ENCODE results near the gene STK31.
"Not testable (repeated sequence)": the region's sequence is repeated elsewhere in the genome, so short reads cannot be mapped to it uniquely, and the experiment has no call there.

The STK31 gene, protein sequence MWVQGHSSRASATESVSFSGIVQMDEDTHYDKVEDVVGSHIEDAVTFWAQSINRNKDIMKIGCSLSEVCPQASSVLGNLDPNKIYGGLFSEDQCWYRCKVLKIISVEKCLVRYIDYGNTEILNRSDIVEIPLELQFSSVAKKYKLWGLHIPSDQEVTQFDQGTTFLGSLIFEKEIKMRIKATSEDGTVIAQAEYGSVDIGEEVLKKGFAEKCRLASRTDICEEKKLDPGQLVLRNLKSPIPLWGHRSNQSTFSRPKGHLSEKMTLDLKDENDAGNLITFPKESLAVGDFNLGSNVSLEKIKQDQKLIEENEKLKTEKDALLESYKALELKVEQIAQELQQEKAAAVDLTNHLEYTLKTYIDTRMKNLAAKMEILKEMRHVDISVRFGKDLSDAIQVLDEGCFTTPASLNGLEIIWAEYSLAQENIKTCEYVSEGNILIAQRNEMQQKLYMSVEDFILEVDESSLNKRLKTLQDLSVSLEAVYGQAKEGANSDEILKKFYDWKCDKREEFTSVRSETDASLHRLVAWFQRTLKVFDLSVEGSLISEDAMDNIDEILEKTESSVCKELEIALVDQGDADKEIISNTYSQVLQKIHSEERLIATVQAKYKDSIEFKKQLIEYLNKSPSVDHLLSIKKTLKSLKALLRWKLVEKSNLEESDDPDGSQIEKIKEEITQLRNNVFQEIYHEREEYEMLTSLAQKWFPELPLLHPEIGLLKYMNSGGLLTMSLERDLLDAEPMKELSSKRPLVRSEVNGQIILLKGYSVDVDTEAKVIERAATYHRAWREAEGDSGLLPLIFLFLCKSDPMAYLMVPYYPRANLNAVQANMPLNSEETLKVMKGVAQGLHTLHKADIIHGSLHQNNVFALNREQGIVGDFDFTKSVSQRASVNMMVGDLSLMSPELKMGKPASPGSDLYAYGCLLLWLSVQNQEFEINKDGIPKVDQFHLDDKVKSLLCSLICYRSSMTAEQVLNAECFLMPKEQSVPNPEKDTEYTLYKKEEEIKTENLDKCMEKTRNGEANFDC

DNA sequence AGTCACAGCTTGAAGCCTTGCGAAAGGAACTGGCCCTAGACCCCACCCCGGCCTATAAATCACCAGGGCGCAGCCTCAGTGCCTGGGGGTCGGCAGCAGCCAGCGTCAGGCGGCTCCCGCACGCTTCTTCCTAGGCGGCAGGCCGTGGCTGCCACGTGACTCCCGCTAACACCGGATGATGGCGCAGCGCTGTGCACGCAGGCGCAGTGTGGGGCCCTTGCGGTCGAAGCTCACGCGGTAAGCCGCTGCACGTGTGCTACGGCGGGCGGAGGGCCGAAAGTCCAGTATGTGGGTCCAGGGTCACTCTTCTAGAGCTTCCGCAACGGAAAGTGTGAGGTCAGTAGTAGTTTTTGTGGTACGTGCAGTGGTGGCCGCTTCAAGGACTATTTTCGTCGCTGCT lies at the start of gene STK31:
Gene STK31 (plus strand): TSS at position 220 of the 400 bp plus-strand sequence. CDS start 67 bp downstream, at position 287.
- no peak for DNase-seq (ENCODE audit: low read depth, low spot score)

DNA sequence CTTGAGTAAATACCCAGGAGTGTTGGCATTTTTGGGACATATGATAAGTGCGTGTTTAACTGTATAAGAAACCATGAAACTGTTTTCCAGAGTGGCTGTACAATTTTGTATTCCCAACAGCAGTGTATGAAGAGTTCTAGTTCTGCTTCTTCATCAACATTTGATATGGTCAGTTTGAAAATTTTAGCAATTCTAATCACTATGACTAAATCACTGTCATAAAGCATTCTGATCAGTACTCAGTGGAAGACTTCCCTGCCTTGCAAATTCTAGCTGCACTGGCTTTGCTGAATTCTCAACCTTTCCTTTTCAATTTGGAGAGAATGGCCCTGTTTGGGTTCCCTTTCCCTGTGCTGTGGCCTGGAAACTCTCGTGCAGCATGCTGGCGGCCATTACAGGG lies 48.6 kb upstream of the STK31 start:
- no peak for DNase-seq (ENCODE audit: low read depth, low spot score)

DNA sequence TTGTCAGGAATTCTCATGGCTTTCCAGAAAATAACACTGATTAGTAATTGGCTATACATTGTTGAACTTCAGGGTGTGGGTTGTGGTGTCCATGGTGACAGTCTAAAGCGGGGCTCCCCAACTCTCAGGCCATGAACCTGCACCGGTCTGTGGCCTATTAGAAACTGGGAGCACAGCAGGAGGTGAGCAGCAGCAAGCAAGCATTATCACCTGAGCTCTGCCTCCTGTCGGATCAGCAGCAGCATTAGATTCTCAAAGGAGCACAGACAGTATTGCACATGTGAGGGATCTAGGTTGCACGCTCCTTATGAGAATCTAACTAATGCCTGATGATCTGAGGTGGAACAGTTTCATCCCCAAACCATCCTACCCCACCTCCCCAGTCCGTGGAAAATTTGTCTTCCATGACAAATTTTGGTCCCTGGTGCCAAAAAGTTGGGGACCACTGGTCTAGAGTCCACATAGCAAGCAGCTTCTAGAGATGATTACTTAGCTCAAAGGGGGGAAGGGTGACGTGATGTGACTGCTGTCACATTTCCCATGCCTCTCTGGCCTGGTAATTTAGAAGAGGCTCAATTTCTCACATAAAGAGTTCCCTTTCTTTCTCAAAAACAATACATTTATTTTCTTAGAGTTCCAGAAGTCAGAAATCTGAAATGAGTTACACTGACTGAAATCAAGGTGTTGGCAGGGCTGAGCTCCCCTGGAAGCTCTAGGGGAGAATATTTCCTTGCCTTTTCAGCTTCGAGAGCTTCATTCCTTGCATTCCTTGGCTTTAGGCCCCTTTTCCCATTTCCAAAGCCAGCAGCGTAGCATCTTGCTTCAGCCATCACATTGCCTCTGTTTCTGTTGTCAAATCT lies 47.7 kb upstream of the STK31 start:
- no peak for DNase-seq (ENCODE audit: low read depth, low spot score)

DNA sequence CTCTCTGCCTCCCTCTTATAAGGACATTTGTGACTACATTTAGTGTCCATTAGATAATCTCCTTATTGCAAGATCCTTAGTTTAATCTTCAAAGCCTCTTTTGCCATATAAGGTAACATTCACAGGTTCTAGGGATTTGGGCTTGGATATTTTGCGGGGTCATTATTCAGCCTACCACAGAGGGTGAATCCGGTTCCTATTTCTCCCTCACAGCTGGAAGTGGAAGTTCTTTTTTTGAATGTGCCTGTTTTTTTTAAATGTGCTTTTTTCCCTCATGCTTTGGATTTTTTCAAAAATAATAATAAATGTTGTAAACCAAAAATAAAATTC lies 47.1 kb upstream of the STK31 start:
- no peak for DNase-seq (ENCODE audit: low read depth, low spot score)

DNA sequence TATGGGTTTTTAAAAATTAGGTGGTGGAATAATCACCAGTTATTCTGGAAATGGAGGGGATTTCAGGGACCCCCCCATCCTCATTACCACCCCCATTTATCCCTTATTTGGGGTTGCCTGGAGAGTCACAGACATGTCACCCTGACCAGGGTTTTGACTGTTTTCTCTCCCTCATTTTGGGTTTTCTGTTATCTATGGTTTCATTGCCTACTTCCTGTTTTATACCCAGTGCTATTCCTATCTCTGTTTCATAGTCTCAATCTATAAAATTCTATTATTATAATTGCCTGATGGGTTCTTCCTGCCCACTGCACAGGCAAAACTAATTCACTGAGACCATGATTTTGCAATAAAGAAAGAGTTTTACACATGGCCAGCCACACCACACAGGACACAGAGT lies 45.9 kb upstream of the STK31 start:
- no peak for DNase-seq (ENCODE audit: low read depth, low spot score)

DNA sequence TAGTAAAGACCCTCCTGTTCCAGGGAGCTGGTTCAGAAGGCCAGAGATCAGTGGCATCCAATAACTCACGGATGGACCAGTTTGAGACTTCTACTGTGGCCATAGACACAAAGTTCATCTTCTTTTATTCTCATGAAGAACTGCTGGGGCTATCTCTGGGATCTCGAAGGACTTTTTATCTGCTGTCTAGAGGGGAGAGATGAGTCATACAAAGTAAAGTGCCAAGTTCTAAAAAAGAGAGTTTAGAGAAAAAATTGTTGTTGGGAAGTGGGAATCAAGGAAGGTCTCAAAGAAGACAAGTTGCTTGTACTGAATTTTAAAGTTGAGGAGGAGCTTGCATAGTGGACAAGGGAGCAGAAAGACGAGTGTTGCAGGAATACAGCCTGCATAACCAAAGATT lies 38.0 kb upstream of the STK31 start:
- no peak for DNase-seq (ENCODE audit: low read depth, low spot score)

DNA sequence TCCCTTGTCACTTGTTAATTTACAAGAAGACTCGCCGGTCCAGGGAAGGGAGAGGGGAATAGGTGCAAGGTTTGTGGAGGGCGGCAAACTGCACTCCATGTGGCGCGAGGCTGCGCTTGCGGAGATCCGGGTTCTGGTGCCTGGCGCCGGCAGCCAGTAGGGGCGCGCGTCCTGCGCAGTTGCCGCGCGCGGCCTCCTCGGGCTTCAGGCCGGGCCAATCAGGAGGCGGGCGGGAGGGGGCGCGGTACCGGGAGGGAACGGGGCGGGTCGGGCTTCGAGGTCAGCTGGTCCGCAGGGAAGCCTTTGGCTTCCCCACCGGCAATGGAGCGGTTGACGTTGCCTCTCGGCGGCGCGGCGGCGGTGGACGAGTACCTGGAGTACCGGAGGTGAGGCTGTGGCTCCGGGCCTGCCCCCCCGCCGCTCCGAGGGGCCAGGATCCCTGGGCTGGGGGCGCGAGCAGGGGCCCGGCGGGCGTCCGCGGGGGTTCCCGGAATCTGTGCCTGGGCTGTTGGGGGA lies 30.1 kb upstream of the STK31 start, which contains the start of gene FAM221A:
Gene FAM221A (plus strand): TSS at position 302 of the 516 bp plus-strand sequence. CDS start 20 bp downstream, at position 322.
- peak; percentile 62 for DNase-seq (ENCODE audit: low read depth, low spot score)

DNA sequence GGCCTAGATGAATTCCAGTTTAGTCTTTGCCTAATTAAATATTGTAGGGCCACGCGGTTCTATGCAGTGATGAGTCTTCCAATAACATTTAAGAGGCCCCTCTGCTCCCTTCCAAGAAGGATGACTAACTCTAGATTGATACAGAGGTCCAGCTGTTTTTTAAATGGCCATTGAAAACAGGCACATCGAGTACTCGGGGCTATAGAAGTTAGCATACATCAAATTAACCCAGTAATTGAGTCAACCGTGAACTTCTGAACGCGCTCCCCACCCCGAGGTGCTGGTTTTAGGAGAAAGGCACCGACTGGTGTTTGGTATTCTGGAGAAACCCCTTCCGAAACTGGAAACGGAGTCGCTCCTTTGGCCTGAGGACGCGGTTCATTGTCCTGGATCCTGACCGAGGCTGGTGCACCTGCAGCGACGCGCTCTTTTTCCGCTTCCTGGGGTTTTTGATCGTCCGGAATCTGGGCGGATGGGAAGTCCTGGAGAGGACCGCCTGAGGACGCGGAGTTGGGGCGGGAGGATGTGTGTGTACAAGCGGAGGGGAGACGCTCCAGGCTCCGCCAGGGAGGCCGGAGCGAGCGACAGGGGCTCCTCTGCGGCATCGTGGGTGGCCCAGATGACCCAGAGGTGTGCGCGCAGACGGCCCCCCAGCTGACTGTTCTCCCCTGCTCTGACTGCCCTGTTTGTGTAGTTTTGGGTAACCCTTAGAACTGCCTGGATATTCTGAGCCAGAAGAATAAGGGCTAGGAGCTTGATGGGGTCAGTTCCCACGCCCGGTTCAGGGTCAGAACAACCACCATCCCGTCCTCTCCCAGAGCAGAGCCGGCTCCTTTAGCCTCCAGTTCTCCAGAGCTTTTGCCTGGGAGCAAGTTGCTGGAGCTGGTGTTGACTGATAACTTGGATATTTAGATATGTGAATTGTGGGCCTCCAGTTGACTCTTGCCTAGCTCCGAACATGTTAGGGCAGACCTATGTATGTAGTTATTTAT lies 29.3 kb upstream of the STK31 start:
- DNase-seq (ENCODE audit: low read depth, low spot score), result no peak

DNA sequence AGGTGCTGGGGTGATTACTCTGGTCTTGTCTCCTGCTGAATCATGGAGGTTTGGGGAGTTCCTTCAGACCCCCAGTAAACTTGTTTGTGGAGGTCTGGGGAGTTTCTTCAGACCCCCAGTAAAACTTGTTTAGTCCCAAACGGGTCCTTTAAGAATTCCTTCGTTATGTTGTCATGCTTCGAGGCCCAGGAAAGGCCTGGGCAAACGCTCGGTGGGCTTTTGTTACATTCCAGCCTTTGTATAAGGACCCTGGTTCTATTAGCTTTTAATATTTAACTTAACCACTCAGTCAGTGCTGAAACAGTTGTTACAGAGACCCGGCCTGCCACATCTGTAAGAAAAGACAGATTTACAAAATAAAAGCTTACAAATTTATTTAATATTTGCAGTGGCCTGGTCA lies 26.0 kb upstream of the STK31 start:
- DNase-seq (ENCODE audit: low read depth, low spot score), result not testable (repeated sequence)

DNA sequence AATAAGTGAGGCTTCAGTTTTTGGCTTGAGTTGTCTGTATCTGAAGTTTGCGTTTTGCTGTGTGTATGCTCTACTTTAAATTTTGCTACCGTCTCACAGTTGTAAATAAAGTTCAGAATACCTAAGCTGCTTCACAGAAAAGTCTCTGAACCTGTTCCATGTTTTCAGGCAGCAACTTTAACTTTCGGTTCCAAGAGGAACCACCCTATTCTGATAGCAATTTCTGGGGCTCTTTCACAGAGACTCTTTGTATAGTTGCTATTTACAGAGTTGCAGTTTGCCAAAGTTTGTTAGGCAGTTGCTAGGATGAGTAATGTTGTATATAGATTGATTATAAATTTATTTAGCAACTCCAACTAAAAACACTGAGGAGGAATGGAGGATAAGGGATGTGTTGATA lies 24.3 kb upstream of the STK31 start:
- DNase-seq (ENCODE audit: low read depth, low spot score), result no peak

DNA sequence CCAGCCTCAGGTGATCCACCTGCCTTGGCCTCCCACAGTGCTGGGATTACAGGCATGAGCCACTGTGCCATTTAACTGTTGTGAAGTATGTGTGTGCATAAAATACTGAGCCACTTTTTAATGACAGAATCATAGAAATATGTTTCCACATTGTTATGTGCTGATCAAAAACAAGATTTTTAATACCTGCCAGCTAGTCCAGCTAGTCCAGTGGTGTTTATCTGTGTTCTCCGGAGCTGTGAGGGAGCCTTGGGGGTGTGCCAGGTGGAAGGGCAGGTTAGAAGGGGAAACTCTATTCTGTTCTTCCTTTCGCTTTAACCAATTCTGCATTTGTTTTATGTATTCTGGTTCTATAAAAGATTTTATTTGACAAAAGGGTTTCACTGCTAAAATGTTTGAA lies 23.0 kb upstream of the STK31 start:
- DNase-seq (ENCODE audit: low read depth, low spot score), result no peak

DNA sequence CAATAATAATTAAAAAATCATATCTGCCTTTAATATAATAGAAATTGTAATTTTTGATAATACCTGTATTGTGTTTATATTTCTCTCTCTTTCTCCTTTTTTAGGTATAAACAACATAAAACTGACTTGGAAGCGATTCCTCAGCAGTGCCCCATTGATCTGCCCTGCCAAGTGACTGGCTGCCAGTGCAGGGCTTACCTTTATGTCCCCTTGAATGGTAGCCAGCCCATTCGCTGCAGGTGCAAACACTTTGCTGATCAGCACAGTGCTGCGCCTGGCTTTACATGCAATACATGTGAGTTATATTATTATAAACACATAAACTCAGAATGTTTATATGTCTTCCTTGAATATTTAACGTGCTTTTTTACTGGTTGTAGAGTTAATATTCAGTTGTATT lies 20.9 kb upstream of the STK31 start:
- no peak for DNase-seq (ENCODE audit: low read depth, low spot score)

DNA sequence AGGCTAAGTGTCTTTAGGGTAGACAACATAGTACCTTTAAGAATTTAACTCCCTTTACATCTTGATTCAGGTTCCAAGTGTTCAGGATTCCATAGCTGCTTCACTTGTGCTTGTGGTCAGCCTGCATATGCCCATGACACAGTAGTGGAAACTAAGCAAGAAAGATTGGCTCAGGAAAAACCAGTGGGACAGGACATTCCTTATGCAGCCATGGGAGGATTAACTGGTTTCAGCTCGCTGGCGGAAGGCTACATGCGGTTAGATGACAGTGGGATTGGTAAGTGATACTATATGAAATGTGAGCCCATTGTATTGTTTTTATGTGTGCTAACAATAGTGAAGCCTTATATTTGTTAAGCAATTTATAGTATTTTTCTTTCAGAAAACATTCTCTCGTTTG lies 18.7 kb upstream of the STK31 start:
- DNase-seq (ENCODE audit: low read depth, low spot score), result no peak

DNA sequence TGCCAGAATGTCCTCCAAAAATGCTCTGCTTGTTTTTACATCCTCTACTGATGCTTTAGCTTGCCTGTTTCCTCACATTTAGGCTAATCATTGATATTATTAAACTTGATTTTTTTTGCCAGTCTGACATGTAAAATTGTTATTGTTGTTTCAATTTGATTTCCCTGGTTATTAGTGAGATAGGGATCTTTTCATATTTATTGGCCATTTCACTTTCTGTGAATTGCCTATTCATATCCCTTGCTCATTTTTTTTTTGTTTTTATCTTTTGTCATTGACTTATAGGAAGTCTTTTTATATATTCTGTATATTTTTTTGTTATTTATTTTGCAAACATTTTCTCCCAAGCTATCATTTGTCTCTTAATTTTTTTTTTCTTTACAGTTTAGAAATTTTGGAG lies 16.8 kb upstream of the STK31 start:
- no peak for DNase-seq (ENCODE audit: low read depth, low spot score)

DNA sequence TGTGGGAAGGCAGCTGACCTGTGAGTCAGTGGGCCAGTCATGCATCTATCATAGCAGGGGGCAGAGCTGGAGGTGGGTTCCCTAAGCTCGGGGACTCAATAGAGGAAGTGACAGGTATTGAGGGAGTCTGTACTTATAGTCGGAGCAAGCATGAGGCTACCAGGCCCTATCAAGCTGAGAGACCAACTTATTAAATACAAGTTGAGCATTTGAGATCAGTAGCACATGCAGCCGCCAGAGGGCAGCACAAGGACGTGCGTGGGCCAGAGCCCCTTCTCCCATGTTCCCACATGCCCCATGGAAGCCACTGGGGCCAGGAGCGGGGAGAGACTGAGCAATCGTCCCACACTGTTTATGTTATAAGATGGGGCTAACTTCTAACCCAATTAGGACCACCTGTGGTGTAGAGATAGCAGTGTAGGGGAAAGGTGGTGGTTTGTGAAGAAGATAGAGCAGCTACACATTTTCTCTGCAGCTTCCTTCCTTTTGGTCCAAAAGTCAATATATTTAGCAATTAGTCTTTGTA lies 13.0 kb upstream of the STK31 start:
- no peak for DNase-seq (ENCODE audit: low read depth, low spot score)

DNA sequence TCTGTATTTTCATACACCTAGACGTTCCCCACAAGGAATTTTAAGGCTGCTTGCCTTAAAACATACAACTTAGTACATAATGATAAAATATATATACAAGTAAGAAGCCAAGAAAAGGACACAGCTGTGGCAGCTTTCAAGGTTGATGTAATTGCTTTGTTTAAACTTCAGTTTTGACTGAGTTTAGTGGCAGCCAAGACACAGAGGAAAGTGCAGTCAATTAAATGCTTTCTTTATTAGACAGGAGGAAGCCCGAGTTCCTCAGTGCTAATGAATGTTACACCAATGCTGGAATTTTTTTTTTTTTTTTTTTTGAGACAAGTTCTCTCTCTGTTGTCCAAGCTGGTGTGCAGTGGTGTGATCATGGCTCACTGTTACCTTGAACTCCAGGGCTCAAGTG lies 11.2 kb upstream of the STK31 start:
- no peak for DNase-seq (ENCODE audit: low read depth, low spot score)

DNA sequence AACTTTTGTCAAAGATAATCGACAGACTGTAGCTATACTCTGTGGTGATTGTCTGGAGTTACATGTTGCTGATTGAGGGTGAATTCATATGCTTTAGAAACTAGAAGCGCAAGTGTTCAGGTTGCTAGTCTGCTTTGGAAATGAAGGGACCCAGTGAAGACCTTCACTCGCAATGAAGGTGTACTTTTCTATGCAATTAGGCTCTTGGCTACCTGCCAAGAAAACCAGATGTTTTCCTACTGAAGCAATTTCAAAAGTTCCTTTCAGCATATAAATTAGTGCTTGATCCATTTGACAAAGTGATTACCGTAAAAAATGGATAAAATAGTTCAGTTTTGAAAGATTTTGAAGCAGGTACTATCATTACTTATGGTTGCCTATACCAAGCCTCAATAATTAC lies 10.0 kb upstream of the STK31 start:
- no peak for DNase-seq (ENCODE audit: low read depth, low spot score)

DNA sequence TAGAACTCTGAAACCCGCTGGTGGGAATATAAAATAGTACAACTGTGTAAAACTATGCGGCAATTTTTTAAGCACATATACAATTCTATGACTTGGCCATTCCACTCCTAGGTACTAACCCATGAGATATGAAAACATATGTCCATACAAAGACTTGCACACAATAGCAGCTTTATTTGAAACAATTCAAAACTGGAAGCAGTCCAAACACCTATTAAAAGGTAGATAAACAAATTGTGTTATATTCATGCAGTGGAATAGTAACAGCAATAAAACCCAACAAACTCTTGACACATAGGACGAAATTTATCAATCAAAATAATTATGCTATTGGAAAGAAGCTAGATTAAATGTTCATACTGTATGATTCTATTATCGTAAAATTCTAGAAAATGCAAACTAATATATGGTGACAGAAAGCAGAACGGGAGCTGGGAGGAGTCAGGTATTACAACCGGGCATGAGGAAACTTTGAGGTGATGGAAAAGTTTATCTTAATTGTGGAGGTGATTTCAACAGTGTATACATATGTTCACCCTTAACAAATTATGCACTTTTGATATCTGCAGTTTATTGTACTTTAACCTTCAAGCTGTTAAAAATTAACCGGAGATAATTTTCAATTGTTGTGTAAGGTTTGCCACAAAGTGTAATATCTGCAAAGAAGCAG lies 803 bp upstream of the STK31 start:
- DNase-seq (ENCODE audit: low read depth, low spot score), result no peak

Data from activated naive CD8-positive, alpha-beta T cell treated with anti-CD3 and anti-CD28 coated beads, Interleukin-2, amount 50 U/mL, for 16 hours (primary cell).